Measurements from ENCODE around the gene CEP70.

DNA sequence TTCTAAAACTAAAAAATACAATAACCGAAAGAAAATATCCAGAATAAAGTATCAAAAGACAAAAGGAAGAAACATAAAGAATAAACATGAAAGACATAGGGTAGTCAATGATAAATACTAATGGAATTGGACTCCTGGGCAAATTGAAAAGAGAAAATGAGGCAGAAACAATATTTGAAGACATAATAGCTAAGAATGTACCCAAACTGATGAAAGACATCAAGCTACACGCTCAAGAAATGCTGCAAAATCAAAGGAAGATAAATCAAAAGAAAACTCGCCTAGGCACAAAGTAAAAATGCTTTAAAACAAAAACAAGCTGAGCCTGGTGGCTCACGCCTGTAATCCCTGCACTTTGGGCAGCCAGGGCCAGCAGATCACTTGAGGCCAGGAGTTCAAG lies 34.9 kb downstream of the CEP70 start:
- TF ChIP-seq ZNF329 (CRISPR knock-in tag; IDR thresholded peaks at IDR 0.05; ENCODE audit: low read depth) (no peak), TCF7L2 (IDR thresholded peaks at IDR 0.05; ENCODE audit: low read depth, low read length) (no peak), TAF1 (CRISPR knock-in tag; IDR thresholded peaks at IDR 0.05) (no peak), FOXC1 (CRISPR knock-in tag; IDR thresholded peaks at IDR 0.05; ENCODE audit: borderline replicate concordance) (no peak), TBL1XR1 (IDR thresholded peaks at IDR 0.05; ENCODE audit: borderline replicate concordance, low read length, partially characterized antibody) (no peak), NONO (IDR thresholded peaks at IDR 0.05) (no peak), NONO (CRISPR knock-in tag; conservative IDR thresholded peaks at IDR 0.05) (no peak)
- TF ChIP-seq, protein P1, sequence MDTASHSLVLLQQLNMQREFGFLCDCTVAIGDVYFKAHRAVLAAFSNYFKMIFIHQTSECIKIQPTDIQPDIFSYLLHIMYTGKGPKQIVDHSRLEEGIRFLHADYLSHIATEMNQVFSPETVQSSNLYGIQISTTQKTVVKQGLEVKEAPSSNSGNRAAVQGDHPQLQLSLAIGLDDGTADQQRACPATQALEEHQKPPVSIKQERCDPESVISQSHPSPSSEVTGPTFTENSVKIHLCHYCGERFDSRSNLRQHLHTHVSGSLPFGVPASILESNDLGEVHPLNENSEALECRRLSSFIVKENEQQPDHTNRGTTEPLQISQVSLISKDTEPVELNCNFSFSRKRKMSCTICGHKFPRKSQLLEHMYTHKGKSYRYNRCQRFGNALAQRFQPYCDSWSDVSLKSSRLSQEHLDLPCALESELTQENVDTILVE (CRISPR knock-in tag; IDR thresholded peaks at IDR 0.05) = no peak
- TF ChIP-seq, protein P2, sequence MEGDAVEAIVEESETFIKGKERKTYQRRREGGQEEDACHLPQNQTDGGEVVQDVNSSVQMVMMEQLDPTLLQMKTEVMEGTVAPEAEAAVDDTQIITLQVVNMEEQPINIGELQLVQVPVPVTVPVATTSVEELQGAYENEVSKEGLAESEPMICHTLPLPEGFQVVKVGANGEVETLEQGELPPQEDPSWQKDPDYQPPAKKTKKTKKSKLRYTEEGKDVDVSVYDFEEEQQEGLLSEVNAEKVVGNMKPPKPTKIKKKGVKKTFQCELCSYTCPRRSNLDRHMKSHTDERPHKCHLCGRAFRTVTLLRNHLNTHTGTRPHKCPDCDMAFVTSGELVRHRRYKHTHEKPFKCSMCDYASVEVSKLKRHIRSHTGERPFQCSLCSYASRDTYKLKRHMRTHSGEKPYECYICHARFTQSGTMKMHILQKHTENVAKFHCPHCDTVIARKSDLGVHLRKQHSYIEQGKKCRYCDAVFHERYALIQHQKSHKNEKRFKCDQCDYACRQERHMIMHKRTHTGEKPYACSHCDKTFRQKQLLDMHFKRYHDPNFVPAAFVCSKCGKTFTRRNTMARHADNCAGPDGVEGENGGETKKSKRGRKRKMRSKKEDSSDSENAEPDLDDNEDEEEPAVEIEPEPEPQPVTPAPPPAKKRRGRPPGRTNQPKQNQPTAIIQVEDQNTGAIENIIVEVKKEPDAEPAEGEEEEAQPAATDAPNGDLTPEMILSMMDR (CRISPR knock-in tag; IDR thresholded peaks at IDR 0.05) = no peak
- TF ChIP-seq, protein P3, sequence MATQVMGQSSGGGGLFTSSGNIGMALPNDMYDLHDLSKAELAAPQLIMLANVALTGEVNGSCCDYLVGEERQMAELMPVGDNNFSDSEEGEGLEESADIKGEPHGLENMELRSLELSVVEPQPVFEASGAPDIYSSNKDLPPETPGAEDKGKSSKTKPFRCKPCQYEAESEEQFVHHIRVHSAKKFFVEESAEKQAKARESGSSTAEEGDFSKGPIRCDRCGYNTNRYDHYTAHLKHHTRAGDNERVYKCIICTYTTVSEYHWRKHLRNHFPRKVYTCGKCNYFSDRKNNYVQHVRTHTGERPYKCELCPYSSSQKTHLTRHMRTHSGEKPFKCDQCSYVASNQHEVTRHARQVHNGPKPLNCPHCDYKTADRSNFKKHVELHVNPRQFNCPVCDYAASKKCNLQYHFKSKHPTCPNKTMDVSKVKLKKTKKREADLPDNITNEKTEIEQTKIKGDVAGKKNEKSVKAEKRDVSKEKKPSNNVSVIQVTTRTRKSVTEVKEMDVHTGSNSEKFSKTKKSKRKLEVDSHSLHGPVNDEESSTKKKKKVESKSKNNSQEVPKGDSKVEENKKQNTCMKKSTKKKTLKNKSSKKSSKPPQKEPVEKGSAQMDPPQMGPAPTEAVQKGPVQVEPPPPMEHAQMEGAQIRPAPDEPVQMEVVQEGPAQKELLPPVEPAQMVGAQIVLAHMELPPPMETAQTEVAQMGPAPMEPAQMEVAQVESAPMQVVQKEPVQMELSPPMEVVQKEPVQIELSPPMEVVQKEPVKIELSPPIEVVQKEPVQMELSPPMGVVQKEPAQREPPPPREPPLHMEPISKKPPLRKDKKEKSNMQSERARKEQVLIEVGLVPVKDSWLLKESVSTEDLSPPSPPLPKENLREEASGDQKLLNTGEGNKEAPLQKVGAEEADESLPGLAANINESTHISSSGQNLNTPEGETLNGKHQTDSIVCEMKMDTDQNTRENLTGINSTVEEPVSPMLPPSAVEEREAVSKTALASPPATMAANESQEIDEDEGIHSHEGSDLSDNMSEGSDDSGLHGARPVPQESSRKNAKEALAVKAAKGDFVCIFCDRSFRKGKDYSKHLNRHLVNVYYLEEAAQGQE (IDR thresholded peaks at IDR 0.05; ENCODE audit: borderline replicate concordance in 1 of 2, low read depth in 1 of 2, low read length in 2 of 2) = no peak
- TF ChIP-seq, protein P4, sequence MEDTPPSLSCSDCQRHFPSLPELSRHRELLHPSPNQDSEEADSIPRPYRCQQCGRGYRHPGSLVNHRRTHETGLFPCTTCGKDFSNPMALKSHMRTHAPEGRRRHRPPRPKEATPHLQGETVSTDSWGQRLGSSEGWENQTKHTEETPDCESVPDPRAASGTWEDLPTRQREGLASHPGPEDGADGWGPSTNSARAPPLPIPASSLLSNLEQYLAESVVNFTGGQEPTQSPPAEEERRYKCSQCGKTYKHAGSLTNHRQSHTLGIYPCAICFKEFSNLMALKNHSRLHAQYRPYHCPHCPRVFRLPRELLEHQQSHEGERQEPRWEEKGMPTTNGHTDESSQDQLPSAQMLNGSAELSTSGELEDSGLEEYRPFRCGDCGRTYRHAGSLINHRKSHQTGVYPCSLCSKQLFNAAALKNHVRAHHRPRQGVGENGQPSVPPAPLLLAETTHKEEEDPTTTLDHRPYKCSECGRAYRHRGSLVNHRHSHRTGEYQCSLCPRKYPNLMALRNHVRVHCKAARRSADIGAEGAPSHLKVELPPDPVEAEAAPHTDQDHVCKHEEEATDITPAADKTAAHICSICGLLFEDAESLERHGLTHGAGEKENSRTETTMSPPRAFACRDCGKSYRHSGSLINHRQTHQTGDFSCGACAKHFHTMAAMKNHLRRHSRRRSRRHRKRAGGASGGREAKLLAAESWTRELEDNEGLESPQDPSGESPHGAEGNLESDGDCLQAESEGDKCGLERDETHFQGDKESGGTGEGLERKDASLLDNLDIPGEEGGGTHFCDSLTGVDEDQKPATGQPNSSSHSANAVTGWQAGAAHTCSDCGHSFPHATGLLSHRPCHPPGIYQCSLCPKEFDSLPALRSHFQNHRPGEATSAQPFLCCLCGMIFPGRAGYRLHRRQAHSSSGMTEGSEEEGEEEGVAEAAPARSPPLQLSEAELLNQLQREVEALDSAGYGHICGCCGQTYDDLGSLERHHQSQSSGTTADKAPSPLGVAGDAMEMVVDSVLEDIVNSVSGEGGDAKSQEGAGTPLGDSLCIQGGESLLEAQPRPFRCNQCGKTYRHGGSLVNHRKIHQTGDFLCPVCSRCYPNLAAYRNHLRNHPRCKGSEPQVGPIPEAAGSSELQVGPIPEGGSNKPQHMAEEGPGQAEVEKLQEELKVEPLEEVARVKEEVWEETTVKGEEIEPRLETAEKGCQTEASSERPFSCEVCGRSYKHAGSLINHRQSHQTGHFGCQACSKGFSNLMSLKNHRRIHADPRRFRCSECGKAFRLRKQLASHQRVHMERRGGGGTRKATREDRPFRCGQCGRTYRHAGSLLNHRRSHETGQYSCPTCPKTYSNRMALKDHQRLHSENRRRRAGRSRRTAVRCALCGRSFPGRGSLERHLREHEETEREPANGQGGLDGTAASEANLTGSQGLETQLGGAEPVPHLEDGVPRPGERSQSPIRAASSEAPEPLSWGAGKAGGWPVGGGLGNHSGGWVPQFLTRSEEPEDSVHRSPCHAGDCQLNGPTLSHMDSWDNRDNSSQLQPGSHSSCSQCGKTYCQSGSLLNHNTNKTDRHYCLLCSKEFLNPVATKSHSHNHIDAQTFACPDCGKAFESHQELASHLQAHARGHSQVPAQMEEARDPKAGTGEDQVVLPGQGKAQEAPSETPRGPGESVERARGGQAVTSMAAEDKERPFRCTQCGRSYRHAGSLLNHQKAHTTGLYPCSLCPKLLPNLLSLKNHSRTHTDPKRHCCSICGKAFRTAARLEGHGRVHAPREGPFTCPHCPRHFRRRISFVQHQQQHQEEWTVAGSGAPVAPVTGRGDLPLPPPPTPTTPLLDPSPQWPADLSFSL (CRISPR knock-in tag; IDR thresholded peaks at IDR 0.05) = no peak
